HL-60/S4 treated with retinoic acid at 250 ng/mL for 4 days and 3 days (cell line): ENCODE measurements around the gene ZNF548.
"Not testable (repeated sequence)": the region's sequence is repeated elsewhere in the genome, so short reads cannot be mapped to it uniquely, and the experiment has no call there.

Experiments used
- in situ Hi-C: fragments of 300-500 bp; cut with MboI; formaldehyde crosslinking; loops from 2 replicates; pipeline ENCODE4 v1.7.0; 2022; ENCODE audit warnings: low sequenced_read_pairs

ZNF548 gene

GRCh38 chr19:57389730-57390598 lies at the start of gene ZNF548:
ZNF548 (plus strand) TSS chr19:57389854; CDS start chr19:57390100, 246 bp downstream.
- in situ Hi-C loops, result no loop called here

GRCh38 chr19:57342582-57342981 lies 47.1 kb upstream of the ZNF548 start:
- in situ Hi-C loops, result no loop called here

GRCh38 chr19:57348136-57348535 lies 41.5 kb upstream of the ZNF548 start:
- in situ Hi-C loops, result no loop called here

- in situ Hi-C loops, result no loop called here
Observed at GRCh38 chr19:57350877-57351805, 38.5 kb upstream of the ZNF548 start, which contains the start of gene ZNF304. ZNF304 (plus strand) TSS chr19:57351271; CDS start chr19:57351665, 394 bp downstream.

- in situ Hi-C loops, result no loop called here
Observed at GRCh38 chr19:57351867-57352266, 37.8 kb upstream of the ZNF548 start.

GRCh38 chr19:57355916-57356315 lies 33.7 kb upstream of the ZNF548 start:
- in situ Hi-C loops, result no loop called here

GRCh38 chr19:57357406-57357805 lies 32.2 kb upstream of the ZNF548 start:
- in situ Hi-C loops, result no loop called here

- in situ Hi-C loops, result no loop called here
Observed at GRCh38 chr19:57359300-57359699, 30.4 kb upstream of the ZNF548 start.

GRCh38 chr19:57362419-57362818 lies 27.2 kb upstream of the ZNF548 start:
- in situ Hi-C loops, result no loop called here

GRCh38 chr19:57362997-57363687 lies 26.5 kb upstream of the ZNF548 start, which contains the start of the genes TRAPPC2B and ZNF547:
TRAPPC2B (plus strand) TSS chr19:57363551; CDS start chr19:57364834, 1,283 bp downstream.
ZNF547 (plus strand) TSS chr19:57363551; CDS start chr19:57368556, 5,005 bp downstream.
- in situ Hi-C loops, result no loop called here

GRCh38 chr19:57363688-57364181 lies 25.9 kb upstream of the ZNF548 start:
- in situ Hi-C loops, result no loop called here

- in situ Hi-C loops, result no loop called here
Observed at GRCh38 chr19:57366776-57367175, 22.9 kb upstream of the ZNF548 start.

GRCh38 chr19:57374179-57374578 lies 15.5 kb upstream of the ZNF548 start:
- in situ Hi-C loops, result no loop called here

- in situ Hi-C loops, result not testable (repeated sequence)
Observed at GRCh38 chr19:57374647-57375046, 15.0 kb upstream of the ZNF548 start.

GRCh38 chr19:57376151-57376550 lies 13.5 kb upstream of the ZNF548 start:
- in situ Hi-C loops, result no loop called here

GRCh38 chr19:57377498-57378146 lies 12.0 kb upstream of the ZNF548 start:
- in situ Hi-C loops, result no loop called here

GRCh38 chr19:57380923-57381322 lies 8.7 kb upstream of the ZNF548 start:
- in situ Hi-C loops, result no loop called here

GRCh38 chr19:57382806-57383488 lies 6.7 kb upstream of the ZNF548 start:
- in situ Hi-C loops, result no loop called here

GRCh38 chr19:57389194-57389729 lies 392 bp upstream of the ZNF548 start:
- in situ Hi-C loops, result no loop called here
